Sigmoid colon (tissue), 7 donors: ENCODE data around the gene RNF125. TPM values are rescaled to one million over a fixed set of nuclear protein-coding genes. Genes with fewer than 3 reads are reported as not detected.
"Not testable (repeated sequence)": the region's sequence is repeated elsewhere in the genome, so short reads cannot be mapped to it uniquely, and the experiment has no call there.

Experiments
- DNase-seq: peaks from one replicate; pipeline ENCODE4 v3.0.0-alpha.2; 2019
- H3K27ac ChIP-seq, 4 donors: fragments of 200-600 bp; sonication (generic); one replicate each; pipeline ENCODE4 v1.5.1; 2016 to 2019; ENCODE audit warnings: mild to moderate bottlenecking in 1 of 4
- H3K27me3 ChIP-seq, 3 donors: fragments of 200-600 bp; sonication (generic); one replicate each; pipeline ENCODE4 v1.5.1; 2019; ENCODE audit warnings: mild to moderate bottlenecking in 1 of 3
- H3K36me3 ChIP-seq, 4 donors: fragments of 200-600 bp; sonication (generic); one replicate each; pipeline ENCODE4 v1.5.1; 2016 to 2019
- H3K4me1 ChIP-seq, 4 donors: fragments of 200-600 bp; sonication (generic); one replicate each; pipeline ENCODE4 v1.5.1; 2017 to 2019
- H3K4me3 ChIP-seq, 4 donors: fragments of 200-600 bp; sonication (generic); one replicate each; pipeline ENCODE4 v1.5.1; 2017 to 2019; ENCODE audit warnings: mild to moderate bottlenecking in 2 of 4, moderate library complexity in 1 of 4
- H3K9me3 ChIP-seq, 4 donors: fragments of 200-600 bp in 3 of 4; sonication (generic) in 3 of 4; one replicate each; pipeline versions ENCODE4 v1.5.1 to v1.6.1; 2013 to 2019
- EP300 ChIP-seq, 4 donors: sonication (generic); formaldehyde crosslinking; IDR thresholded peaks; one replicate each; pipeline ENCODE4 v1.6.1; 2017; ENCODE audit warnings: antibody characterized with exemption in 4 of 4
- POLR2A ChIP-seq, 2 donors: fragments of 450-650 bp; IDR thresholded peaks; one replicate each; pipeline ENCODE4 v1.6.1; 2016; ENCODE audit warnings: antibody characterized with exemption in 2 of 2, mild to moderate bottlenecking in 2 of 2, moderate library complexity in 2 of 2
- POLR2AphosphoS5 ChIP-seq, 4 donors: sonication (generic); formaldehyde crosslinking; IDR thresholded peaks; one replicate each; pipeline ENCODE4 v1.6.1; 2017; ENCODE audit warnings: antibody characterized with exemption in 4 of 4
- WGBS, 2 donors: extraction: QIAGEN DNeasy Blood & Tissue Kit; methylation state at CpG; one replicate each; pipeline ENCODE4 v1.1.7; 2013; 5-methylcytosine and 5-hydroxymethylcytosine counted together
- intact Hi-C: fragments of 100-400 bp; cut with DNase I; formaldehyde crosslinking; loops from one replicate; pipeline ENCODE4 v1.15.1; 2023
- polyA plus RNA-seq, 3 donors: library from polyadenylated mRNA; stranded (reverse); fragments of 200-250 nt; gene quantifications; one replicate each; pipeline ENCODE4 v1.2.3, GENCODE V29; 2013
- total RNA-seq, 4 donors: library from RNA; depleted of rRNA; stranded (reverse); fragments of >200 nt; gene quantifications; one replicate each; pipeline ENCODE4 v1.1.0, GENCODE V29; 2016
- TF ChIP-seq, protein P1 (sequence below), 4 experiments: fragments of 450-650 bp in 3 of 4; fragments of 200-600 bp in 1 of 4; IDR thresholded peaks; one replicate each; pipeline ENCODE4 v1.5.1; 2016 to 2019; ENCODE audit warnings: antibody characterized with exemption in 4 of 4, mild to moderate bottlenecking in 3 of 4, moderate library complexity in 2 of 4
- donor health status: healthy with polysubstance abuse.
- donor health status: Bipolar disorder and iron deficiency.
- donor health status: healthy.

Gene RNF125
- total and polyA plus RNA-seq, 7 donors = 0.95 to 5.9 (median 4.8) TPM

DNA sequence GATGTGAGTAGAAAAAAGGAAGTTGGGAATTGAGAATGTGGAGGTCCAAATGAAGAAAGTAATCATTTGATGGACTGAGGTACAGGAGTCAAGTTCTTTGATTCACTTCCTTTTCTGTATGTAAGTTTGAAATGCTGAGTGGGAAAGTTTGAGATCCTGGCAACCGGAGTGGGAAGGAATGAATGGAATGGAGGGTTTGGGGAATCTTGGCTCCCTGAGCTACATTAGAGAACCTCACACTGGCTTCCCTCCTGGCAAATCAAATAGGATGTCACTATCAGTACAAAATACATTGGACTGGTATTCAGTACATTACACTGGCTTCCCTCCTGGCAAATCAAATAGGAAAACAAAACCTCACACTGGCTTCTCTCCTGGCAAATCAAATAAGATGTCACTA, 63.3 kb downstream of the RNF125 start:
- H3K36me3 ChIP-seq = no peaks in the 10 kb centered on the region
- TF ChIP-seq EP300 (IDR thresholded peaks at IDR 0.05) = no peak
- no peak for TF ChIP-seq POLR2AphosphoS5 (IDR thresholded peaks at IDR 0.05)
- no peak for TF ChIP-seq POLR2A (IDR thresholded peaks at IDR 0.05)
- TF ChIP-seq, protein P1, sequence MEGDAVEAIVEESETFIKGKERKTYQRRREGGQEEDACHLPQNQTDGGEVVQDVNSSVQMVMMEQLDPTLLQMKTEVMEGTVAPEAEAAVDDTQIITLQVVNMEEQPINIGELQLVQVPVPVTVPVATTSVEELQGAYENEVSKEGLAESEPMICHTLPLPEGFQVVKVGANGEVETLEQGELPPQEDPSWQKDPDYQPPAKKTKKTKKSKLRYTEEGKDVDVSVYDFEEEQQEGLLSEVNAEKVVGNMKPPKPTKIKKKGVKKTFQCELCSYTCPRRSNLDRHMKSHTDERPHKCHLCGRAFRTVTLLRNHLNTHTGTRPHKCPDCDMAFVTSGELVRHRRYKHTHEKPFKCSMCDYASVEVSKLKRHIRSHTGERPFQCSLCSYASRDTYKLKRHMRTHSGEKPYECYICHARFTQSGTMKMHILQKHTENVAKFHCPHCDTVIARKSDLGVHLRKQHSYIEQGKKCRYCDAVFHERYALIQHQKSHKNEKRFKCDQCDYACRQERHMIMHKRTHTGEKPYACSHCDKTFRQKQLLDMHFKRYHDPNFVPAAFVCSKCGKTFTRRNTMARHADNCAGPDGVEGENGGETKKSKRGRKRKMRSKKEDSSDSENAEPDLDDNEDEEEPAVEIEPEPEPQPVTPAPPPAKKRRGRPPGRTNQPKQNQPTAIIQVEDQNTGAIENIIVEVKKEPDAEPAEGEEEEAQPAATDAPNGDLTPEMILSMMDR (IDR thresholded peaks at IDR 0.05) = no peak
- 83% methylated on average over 1 of the region's 1 CpG for WGBS, 2 donors
- no peak overlapping the region for H3K4me3 ChIP-seq
- no peaks in the 10 kb centered on the region for H3K27me3 ChIP-seq
- H3K9me3 ChIP-seq = no peaks in the 10 kb centered on the region
- intact Hi-C loops = no loop called here
- DNase-seq = no peak
- H3K4me1 ChIP-seq = no peaks in the 10 kb centered on the region
- no peak overlapping the region for H3K27ac ChIP-seq

DNA sequence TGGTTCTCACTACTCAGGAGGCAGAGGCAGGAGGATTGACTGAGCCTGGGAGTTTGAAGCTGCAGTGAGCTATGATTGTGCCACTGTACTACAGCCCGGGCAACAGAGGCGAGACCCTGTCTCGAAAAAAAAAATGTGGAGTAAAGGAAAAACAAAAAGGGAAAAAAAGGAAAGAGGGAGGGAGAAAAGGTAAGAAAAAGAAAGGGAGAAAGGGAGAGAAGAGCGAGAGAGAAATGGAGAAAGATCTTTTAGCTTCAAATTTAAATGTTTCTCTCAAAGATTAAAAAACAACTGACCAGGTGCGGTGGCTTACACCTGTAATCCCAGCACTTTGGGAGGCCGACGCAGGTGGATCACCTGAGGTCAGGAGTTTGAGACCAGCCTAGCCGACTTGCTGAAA, 65.2 kb downstream of the RNF125 start:
- no peak for TF ChIP-seq EP300 (IDR thresholded peaks at IDR 0.05)
- TF ChIP-seq, protein P1 (IDR thresholded peaks at IDR 0.05) = no peak
- TF ChIP-seq POLR2AphosphoS5 (IDR thresholded peaks at IDR 0.05) = no peak
- no peak for TF ChIP-seq POLR2A (IDR thresholded peaks at IDR 0.05)
- 95 to 96% methylated on average over 8 of the region's 8 CpGs for WGBS, 2 donors
- H3K36me3 ChIP-seq = no peaks in the 10 kb centered on the region
- no peak for DNase-seq
- no peaks in the 10 kb centered on the region for H3K9me3 ChIP-seq
- no peak overlapping the region for H3K4me3 ChIP-seq
- H3K27ac ChIP-seq = no peak overlapping the region
- H3K4me1 ChIP-seq = no peaks in the 10 kb centered on the region
- intact Hi-C loops = no loop called here
- no peaks in the 10 kb centered on the region for H3K27me3 ChIP-seq

- no peak for DNase-seq
- intact Hi-C loops = no loop called here
- Histone ChIP-seq H3K27me3 (no peaks in the 10 kb centered on the region), H3K4me1 (peaks cover 0 to 7% (median 2%) of the 10 kb centered on the region in 4 donors), H3K4me3 (no peak overlapping the region), H3K36me3 (no peaks in the 10 kb centered on the region), H3K27ac (no peak overlapping the region), H3K9me3 (no peaks in the 10 kb centered on the region)
- 86 to 89% methylated on average over 6 of the region's 6 CpGs for WGBS, 2 donors
- no peak for TF ChIP-seq POLR2A (IDR thresholded peaks at IDR 0.05)
- TF ChIP-seq EP300 (IDR thresholded peaks at IDR 0.05) = no peak
- TF ChIP-seq, protein P1 (IDR thresholded peaks at IDR 0.05) = no peak
- no peak for TF ChIP-seq POLR2AphosphoS5 (IDR thresholded peaks at IDR 0.05)
Measured at GRCh38 chr18:32086881-32087280, 68.3 kb downstream of the RNF125 start.

GRCh38 chr18:32090831-32091230, 72.2 kb downstream of the RNF125 start:
- Histone ChIP-seq H3K4me1 (peaks cover 0 to 24% (median 21%) of the 10 kb centered on the region in 4 donors), H3K27ac (peak overlapping the region; percentile 94 to 100 (median 100))
- not testable (repeated sequence) for DNase-seq, H3K27me3 ChIP-seq, H3K36me3 ChIP-seq, H3K4me3 ChIP-seq, H3K9me3 ChIP-seq
- WGBS, 2 donors = 91 to 96% methylated on average over 16 of the region's 16 CpGs
- intact Hi-C loops = loop anchor here (2.0 to 10.0 kb wide), 2 partner anchors 148 to 194 kb away; partner anchors contain the start of gene TRAPPC8

- DNase-seq = no peak
- H3K27ac ChIP-seq = peak overlapping the region; percentile 94 to 100 (median 100)
- H3K27me3 ChIP-seq = no peaks in the 10 kb centered on the region
- no peak for TF ChIP-seq EP300 (IDR thresholded peaks at IDR 0.05)
- TF ChIP-seq, protein P1 (IDR thresholded peaks at IDR 0.05) = no peak
- no peak for TF ChIP-seq POLR2A (IDR thresholded peaks at IDR 0.05)
- no peak for TF ChIP-seq POLR2AphosphoS5 (IDR thresholded peaks at IDR 0.05)
- no peaks in the 10 kb centered on the region for H3K9me3 ChIP-seq
- no peaks in the 10 kb centered on the region for H3K36me3 ChIP-seq
- H3K4me3 ChIP-seq = peak overlapping the region; percentile 69 to 95 (median 78)
- H3K4me1 ChIP-seq = peaks cover 0 to 27% (median 21%) of the 10 kb centered on the region in 4 donors
- WGBS, 2 donors = 35 to 43% methylated on average over 7 of the region's 7 CpGs
- intact Hi-C loops = loop anchor here (2.0 to 10.0 kb wide), 2 partner anchors 149 to 193 kb away; partner anchors contain the start of gene TRAPPC8
Measured at GRCh38 chr18:32091325-32091723, 72.7 kb downstream of the RNF125 start.
